Heart right ventricle (tissue), 16 donors: Measurements from ENCODE around the gene ECHDC3. TPM values are rescaled to one million over a fixed set of nuclear protein-coding genes. Genes with fewer than 3 reads are reported as not detected.

ENCODE experiments used
- ATAC-seq, 8 donors: fragments of 200-7000 bp; cut with Tn5 transposase; one replicate each; pipeline ENCODE4 v1.9.1; 2020; ENCODE audit warnings: mild to moderate bottlenecking in 8 of 8, moderate library complexity in 8 of 8, moderate number of reproducible peaks in 1 of 8
- DNase-seq, 2 donors: peaks; one replicate each; pipeline ENCODE4 v3.0.0-alpha.2; 2020
- H3K27ac ChIP-seq, 10 donors: fragments of 200-600 bp; sonication (generic) in 2 of 10; one replicate each; pipeline versions ENCODE4 v1.5.0 to v1.8.0; 2020 to 2022; ENCODE audit warnings: mild to moderate bottlenecking in 3 of 10
- H3K27me3 ChIP-seq, 7 donors: fragments of 200-600 bp; one replicate each; pipeline ENCODE4 v1.8.0; 2021 to 2022; ENCODE audit warnings: mild to moderate bottlenecking in 2 of 7
- H3K36me3 ChIP-seq, 9 donors: fragments of 200-600 bp; sonication (generic) in 1 of 9; one replicate each; pipeline versions ENCODE4 v1.5.0 to v1.8.0; 2020 to 2022; ENCODE audit warnings: mild to moderate bottlenecking in 2 of 9
- H3K4me1 ChIP-seq, 9 donors: fragments of 200-600 bp; sonication (generic) in 1 of 9; one replicate each; pipeline versions ENCODE4 v1.5.0 to v1.8.0; 2020 to 2022; ENCODE audit warnings: mild to moderate bottlenecking in 4 of 9
- H3K4me3 ChIP-seq, 10 donors: fragments of 200-600 bp; sonication (generic) in 2 of 10; one replicate each; pipeline versions ENCODE4 v1.5.0 to v1.8.0; 2020 to 2022; ENCODE audit warnings: mild to moderate bottlenecking in 7 of 10, moderate library complexity in 2 of 10
- H3K9me3 ChIP-seq, 11 donors: fragments of 200-600 bp in 10 of 11; sonication (generic) in 2 of 11; one replicate each; pipeline versions ENCODE4 v1.5.0 to v1.8.0; 2013 to 2022; ENCODE audit warnings: mild to moderate bottlenecking in 2 of 11, control low read depth in 1 of 11, moderate library complexity in 1 of 11
- WGBS, 2 donors: extraction: QIAGEN DNeasy Blood & Tissue Kit; methylation state at CpG; one replicate each; pipeline ENCODE4 v1.1.7; 2013; ENCODE audit warnings: inconsistent platforms in 1 of 2; 5-methylcytosine and 5-hydroxymethylcytosine counted together
- intact Hi-C, 10 donors: fragments of 100-400 bp; cut with DNase I; formaldehyde crosslinking; loops; one replicate each; pipeline versions ENCODE4 v1.11.1 to v1.14.2; 2022
- polyA plus RNA-seq, 2 donors: library from polyadenylated mRNA; stranded (reverse); fragments of 200-250 nt; gene quantifications; one replicate each; pipeline ENCODE4 v1.2.3, GENCODE V29; 2013
- total RNA-seq, 10 donors: library from RNA; stranded (reverse); fragmentation: NEBNext Ultra II Directional in 3 of 10; extraction: Animal tissue kit (Norgen Biotek cat#: 25700) in 3 of 10; gene quantifications; one replicate each; pipeline versions ENCODE4 v1.2.1 to v1.2.4, GENCODE V29; 2021 to 2023
- TF ChIP-seq, protein P1 (sequence below), 9 donors: fragments of 200-600 bp; sonication (generic) in 2 of 9; IDR thresholded peaks; one replicate each; pipeline versions ENCODE4 v1.5.0 to v1.8.0; 2021 to 2022; ENCODE audit warnings: antibody characterized with exemption in 9 of 9, mild to moderate bottlenecking in 5 of 9, moderate library complexity in 1 of 9
- donor health status: Arrhythmogenic right ventricular cardiomyopathy.
- donor health status: ischemic (EF 13 %, LVEDD 7.1; RV severe dilation, severe dysfunction).
- donor health status: healthy with polysubstance abuse.
- donor health status: DM: no; HTN: yes; CAD: no.
- donor health status: DM: no; HTN: no; CAD: no.
- donor health status: ischemic (EF 25% LVEDD 6.9; RV normal size, moderate dysfunction).
- donor health status: ischemic (EF 25% LVEDD 5.7; RV mildly dilated, moderate dysfunction).
- donor health status: healthy.
- donor health status: DM: yes; HTN: yes; CAD: no.
- donor health status: Ischemic cardiomyopathy.
- donor health status: ischemic (EF 35%, LVEDD 5.7; RV mildly dilated, moderate dysfunction).
- donor health status: nonischemic (EF 11% LVEDD 7.7; RV severe dilation, severe dysfunction).
- donor health status: DM: yes; HTN: yes; CAD: no.
- donor health status: PGD.
- donor health status: ischemic (EF 29% LVEDD 5.4; RV normal size, mild dysfunction).
- donor health status: nonischemic (EF 23%, LVEDD 6.1; RV moderate dilation, normal function).

ECHDC3 gene
- total and polyA plus RNA-seq, 12 donors, result 15.0 to 114 (median 57.1) TPM

DNA sequence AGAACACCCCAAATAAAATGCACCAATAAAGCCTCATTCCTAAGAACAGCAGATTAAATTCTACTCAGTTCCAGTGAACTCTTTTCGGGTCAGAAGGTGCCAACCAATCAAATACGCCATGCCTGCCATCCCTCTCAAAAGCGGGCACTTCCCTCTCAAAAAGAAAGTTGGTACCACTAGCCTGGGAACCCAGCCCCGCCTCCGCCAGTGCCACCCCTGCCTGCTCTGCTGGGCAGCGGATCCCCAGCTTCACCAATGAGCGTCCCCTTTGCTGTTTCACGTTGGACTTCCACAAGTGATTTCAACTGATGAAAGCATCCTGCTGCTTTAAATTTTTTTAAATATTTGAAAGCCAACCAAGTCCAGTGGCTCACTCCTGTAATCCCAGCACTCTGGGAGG is 47.8 kb downstream of the ECHDC3 start:
- Histone ChIP-seq H3K27ac (no peak overlapping the region), H3K9me3 (no peaks in the 10 kb centered on the region), H3K4me1 (no peaks in the 10 kb centered on the region), H3K36me3 (no peaks in the 10 kb centered on the region), H3K27me3 (peaks cover 0 to 28% (median 23%) of the 10 kb centered on the region in 7 donors), H3K4me3 (no peak overlapping the region)
- TF ChIP-seq, protein P1, sequence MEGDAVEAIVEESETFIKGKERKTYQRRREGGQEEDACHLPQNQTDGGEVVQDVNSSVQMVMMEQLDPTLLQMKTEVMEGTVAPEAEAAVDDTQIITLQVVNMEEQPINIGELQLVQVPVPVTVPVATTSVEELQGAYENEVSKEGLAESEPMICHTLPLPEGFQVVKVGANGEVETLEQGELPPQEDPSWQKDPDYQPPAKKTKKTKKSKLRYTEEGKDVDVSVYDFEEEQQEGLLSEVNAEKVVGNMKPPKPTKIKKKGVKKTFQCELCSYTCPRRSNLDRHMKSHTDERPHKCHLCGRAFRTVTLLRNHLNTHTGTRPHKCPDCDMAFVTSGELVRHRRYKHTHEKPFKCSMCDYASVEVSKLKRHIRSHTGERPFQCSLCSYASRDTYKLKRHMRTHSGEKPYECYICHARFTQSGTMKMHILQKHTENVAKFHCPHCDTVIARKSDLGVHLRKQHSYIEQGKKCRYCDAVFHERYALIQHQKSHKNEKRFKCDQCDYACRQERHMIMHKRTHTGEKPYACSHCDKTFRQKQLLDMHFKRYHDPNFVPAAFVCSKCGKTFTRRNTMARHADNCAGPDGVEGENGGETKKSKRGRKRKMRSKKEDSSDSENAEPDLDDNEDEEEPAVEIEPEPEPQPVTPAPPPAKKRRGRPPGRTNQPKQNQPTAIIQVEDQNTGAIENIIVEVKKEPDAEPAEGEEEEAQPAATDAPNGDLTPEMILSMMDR (IDR thresholded peaks at IDR 0.05), result no peak
- 84 to 86% methylated on average over 8 of the region's 8 CpGs for WGBS, 2 donors
- no peak for ATAC-seq
- no peak for DNase-seq
- intact Hi-C loops, result loop anchor here in 2 of 10 donors (5.0 kb wide), 1 partner anchor 197 kb away; no protein-coding TSS in a partner anchor

DNA sequence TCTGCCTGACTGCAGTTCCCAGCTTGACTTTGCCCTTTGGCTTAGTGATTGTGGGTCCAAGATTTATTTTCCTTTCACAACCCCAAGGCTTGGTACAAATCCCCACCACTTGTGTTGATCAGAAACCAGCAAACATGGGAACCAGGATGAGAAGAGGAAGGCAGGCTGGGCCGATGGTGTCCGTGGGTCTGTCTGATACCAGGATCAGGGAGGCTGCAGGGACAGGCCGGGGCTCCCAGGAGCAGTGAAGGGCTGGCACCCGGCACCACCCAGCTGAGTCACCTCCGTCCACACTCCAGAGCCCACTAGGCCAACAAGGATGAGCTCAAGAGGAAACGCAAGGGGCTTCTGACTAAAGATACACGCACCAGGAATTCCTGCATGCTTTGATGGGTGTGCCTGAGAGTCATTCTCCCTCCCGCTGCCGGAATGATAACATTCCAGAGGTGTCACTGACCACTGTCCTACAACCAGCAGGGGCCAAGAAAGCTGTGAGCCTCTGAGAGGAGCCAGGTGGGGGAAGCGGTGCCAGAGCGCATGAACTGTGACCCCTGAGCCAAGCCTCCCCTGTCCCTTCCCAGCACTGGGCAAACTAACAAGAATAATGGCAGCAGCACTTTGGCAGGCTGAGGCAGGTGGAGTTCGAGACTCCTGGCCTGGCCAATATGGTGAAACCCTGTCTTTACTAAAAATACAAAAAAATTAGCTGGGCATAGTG is 51.7 kb downstream of the ECHDC3 start:
- H3K27me3 ChIP-seq, result peaks cover 0 to 23% (median 10%) of the 10 kb centered on the region in 7 donors
- H3K4me3 ChIP-seq, result no peak overlapping the region
- peak in 1 of 8 donors; percentile 22 for ATAC-seq
- no peaks in the 10 kb centered on the region for H3K9me3 ChIP-seq
- H3K36me3 ChIP-seq, result no peaks in the 10 kb centered on the region
- H3K27ac ChIP-seq, result no peak overlapping the region
- intact Hi-C loops, result loop anchor here in 2 of 10 donors (5.0 kb wide), 1 partner anchor 193 kb away; no protein-coding TSS in a partner anchor
- no peak for DNase-seq
- TF ChIP-seq, protein P1 (IDR thresholded peaks at IDR 0.05), result no peak
- 80 to 83% methylated on average over 12 of the region's 12 CpGs for WGBS, 2 donors
- H3K4me1 ChIP-seq, result peaks cover 0 to 5% (median 0%) of the 10 kb centered on the region in 9 donors

DNA sequence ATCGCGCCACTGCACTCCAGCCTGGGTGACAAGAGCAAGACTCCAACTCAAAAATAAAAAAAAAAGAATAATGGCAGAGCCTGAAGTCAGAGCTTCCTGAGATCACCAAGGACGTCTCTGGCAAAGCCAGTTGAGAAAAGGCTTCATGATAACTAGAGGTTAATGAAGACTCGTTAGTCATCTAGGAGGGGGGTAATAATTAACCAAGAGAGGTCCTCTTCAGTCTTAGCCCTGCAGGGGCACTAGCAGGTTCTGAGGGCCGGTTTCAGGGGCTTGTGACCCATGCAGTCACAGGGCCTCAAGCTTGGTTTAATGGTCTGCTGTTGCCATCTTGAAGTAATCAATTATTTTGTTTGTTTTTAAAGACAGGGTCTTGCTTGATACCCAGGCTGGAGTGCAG is 52.4 kb downstream of the ECHDC3 start:
- Histone ChIP-seq H3K4me1 (peaks cover 0 to 8% (median 0%) of the 10 kb centered on the region in 9 donors), H3K9me3 (no peaks in the 10 kb centered on the region), H3K36me3 (no peaks in the 10 kb centered on the region), H3K27me3 (peaks cover 0 to 23% (median 10%) of the 10 kb centered on the region in 7 donors), H3K4me3 (no peak overlapping the region), H3K27ac (no peak overlapping the region)
- intact Hi-C loops, result loop anchor here in 2 of 10 donors (5.0 kb wide), 1 partner anchor 193 kb away; no protein-coding TSS in a partner anchor
- ATAC-seq, result no peak
- TF ChIP-seq, protein P1 (IDR thresholded peaks at IDR 0.05), result no peak
- no peak for DNase-seq
- WGBS, 2 donors, result 93 to 98% methylated on average over 5 of the region's 5 CpGs

DNA sequence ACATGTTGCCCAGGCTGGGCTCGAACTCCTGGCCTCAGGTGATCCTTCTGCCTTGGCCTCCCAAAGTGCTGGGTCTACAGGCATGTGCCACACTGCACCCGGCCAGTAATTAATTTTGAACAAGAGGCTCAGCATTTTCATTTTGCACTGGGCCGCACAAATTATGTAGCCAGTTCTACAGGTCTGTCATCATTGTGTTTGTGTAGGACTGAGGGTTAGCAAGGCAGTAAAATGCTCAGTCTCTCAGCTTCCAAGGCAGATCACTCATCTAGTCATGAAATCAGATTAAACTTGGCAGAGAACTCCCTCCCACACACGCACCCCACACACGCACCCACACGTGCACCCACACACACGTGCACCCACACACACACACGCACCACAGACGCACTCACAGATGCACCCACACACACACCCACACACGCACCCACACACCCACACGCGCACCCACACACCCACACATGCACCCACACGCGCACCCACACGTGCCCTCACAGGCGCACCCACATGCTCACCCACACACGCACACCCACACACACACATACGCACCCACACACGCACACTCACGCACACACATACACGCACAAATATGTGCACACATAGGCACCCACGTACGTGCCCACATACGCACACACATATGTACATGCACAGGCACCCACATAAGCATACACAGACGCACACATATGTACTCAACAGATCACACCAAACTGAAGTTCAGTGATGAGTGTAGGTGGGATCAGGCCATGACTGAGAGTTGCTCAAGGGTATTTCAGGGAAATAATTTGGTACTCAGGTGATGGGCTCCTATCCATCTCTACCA is 53.1 kb downstream of the ECHDC3 start:
- H3K27me3 ChIP-seq, result peaks cover 0 to 23% (median 12%) of the 10 kb centered on the region in 7 donors
- peaks cover 0 to 8% (median 0%) of the 10 kb centered on the region in 9 donors for H3K4me1 ChIP-seq
- TF ChIP-seq, protein P1 (IDR thresholded peaks at IDR 0.05), result no peak
- ATAC-seq (peak in 1 of 8 donors; percentile 38), DNase-seq (no peak)
- no peaks in the 10 kb centered on the region for H3K36me3 ChIP-seq
- H3K27ac ChIP-seq, result no peak overlapping the region
- WGBS, 2 donors, result 93 to 95% methylated on average over 25 of the region's 25 CpGs
- intact Hi-C loops, result loop anchor here in 2 of 10 donors (5.0 kb wide), 2 partner anchors 187 to 192 kb away; no protein-coding TSS in a partner anchor
- no peak overlapping the region for H3K4me3 ChIP-seq
- H3K9me3 ChIP-seq, result no peaks in the 10 kb centered on the region
